RWPE1 (cell line): Measurements from ENCODE around the gene GALNT13.

Experiments
- CTCF ChIA-PET: fragments of 350-600 bp; sonication (Branson Sonifier 250); formaldehyde crosslinking; extraction: SDS; loops from one replicate; lab custom pipeline; 2021; lab: Yijun Ruan, JAX
- POLR2A ChIA-PET: fragments of 400-600 bp; formaldehyde crosslinking; extraction: SDS; loops from one replicate; lab custom pipeline; 2020; ENCODE audit warnings: antibody characterized with exemption; ENCODE audit not compliant: low non-redundant PET; lab: Yijun Ruan, JAX
- DNase-seq: peaks from one replicate; pipeline ENCODE4 v3.0.0; 2012; ENCODE audit warnings: low spot score
- H3K27ac ChIP-seq: fragments of 450-650 bp; 2 replicates; pipeline ENCODE4 v1.5.1; 2017
- TF ChIP-seq, protein P1 (sequence below): fragments of 450-650 bp; conservative IDR thresholded peaks from 2 replicates; pipeline ENCODE4 v1.5.1; 2017; ENCODE audit warnings: low read depth, mild to moderate bottlenecking

The GALNT13 gene

DNA sequence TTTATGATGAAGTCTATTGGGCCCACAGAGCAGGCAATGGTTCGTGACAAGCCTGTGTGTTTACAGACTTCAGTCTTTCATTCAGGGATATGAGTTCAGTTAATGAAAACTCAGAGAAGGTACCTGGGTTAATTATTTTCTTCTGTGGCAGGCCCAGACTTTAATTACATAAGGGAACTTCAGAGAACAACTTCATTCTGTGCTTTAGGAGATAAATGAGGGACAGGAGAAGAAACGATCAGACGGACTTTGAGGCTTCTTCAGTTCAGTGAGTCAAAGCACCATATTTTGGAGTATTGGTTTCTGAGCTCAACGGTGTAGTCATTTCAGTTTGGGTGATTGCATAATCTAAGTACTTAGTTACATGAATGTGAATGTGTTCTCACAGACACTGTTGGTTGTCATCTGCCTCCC lies 623.7 kb downstream of the GALNT13 start:
- TF ChIP-seq, protein P1, sequence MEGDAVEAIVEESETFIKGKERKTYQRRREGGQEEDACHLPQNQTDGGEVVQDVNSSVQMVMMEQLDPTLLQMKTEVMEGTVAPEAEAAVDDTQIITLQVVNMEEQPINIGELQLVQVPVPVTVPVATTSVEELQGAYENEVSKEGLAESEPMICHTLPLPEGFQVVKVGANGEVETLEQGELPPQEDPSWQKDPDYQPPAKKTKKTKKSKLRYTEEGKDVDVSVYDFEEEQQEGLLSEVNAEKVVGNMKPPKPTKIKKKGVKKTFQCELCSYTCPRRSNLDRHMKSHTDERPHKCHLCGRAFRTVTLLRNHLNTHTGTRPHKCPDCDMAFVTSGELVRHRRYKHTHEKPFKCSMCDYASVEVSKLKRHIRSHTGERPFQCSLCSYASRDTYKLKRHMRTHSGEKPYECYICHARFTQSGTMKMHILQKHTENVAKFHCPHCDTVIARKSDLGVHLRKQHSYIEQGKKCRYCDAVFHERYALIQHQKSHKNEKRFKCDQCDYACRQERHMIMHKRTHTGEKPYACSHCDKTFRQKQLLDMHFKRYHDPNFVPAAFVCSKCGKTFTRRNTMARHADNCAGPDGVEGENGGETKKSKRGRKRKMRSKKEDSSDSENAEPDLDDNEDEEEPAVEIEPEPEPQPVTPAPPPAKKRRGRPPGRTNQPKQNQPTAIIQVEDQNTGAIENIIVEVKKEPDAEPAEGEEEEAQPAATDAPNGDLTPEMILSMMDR: no peak
- POLR2A ChIA-PET: no interaction called here
- CTCF ChIA-PET: no interaction called here
- no peak overlapping the region for H3K27ac ChIP-seq
- DNase-seq: no peak

DNA sequence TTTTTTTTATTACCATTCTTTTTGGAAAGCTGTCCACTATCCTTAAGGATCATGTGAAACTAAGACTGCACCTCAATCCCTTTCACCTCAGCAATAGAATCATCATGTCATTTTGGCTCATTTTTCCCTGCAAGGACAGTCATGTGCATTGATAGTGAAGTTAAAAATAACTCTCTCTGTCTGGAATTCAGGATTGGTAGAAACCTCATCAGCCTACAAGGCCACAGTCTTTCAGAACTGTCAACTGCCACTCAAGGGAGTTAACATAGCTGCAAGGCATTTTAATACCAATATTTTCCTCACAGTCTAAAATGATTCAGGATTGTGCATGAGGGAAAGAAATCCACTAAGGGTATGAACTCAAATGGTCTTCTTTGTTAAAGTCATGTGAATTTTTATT lies 625.3 kb downstream of the GALNT13 start:
- ChIA-PET CTCF (no interaction called here), POLR2A (interaction anchor here (0.6 kb wide), 1 partner anchor 45 kb away, joined by 3 read pairs; no protein-coding TSS in a partner anchor)
- DNase-seq: no peak
- TF ChIP-seq, protein P1: no peak
- H3K27ac ChIP-seq: no peak overlapping the region
